Measurements from ENCODE around the gene ATP8B1. TPM values are rescaled to one million over a fixed set of nuclear protein-coding genes. Genes with fewer than 3 reads are reported as not detected.
"Not testable (repeated sequence)": the region's sequence is repeated elsewhere in the genome, so short reads cannot be mapped to it uniquely, and the experiment has no call there.

Gene ATP8B1
- total RNA-seq, 2 donors from 2014 or later, result 27.7 to 47.3 TPM

GRCh38 chr18:57747809-57748680, 55.1 kb downstream of the ATP8B1 start:
- intact Hi-C loops (cut with DNase I), result loop anchor here in 1 of 2 donors (10.0 kb wide), 1 partner anchor 103 kb away; no protein-coding TSS in a partner anchor

GRCh38 chr18:57744211-57744694, 58.9 kb downstream of the ATP8B1 start:
- intact Hi-C loops (cut with DNase I), result loop anchor here (2.0 to 10.0 kb wide), 2 partner anchors 39 to 99 kb away; no protein-coding TSS in a partner anchor
- DNase-seq (ENCODE audit: low spot score), result no peak

More at GRCh38 chr18:57747809-57748680, 55.1 kb downstream of the ATP8B1 start:
- no peak for DNase-seq (ENCODE audit: low spot score)

GRCh38 chr18:57743008-57743407, 60.1 kb downstream of the ATP8B1 start:
- intact Hi-C loops (cut with DNase I), result loop anchor here in 1 of 2 donors (2.0 to 10.0 kb wide), 2 partner anchors 44 to 98 kb away; no protein-coding TSS in a partner anchor
- DNase-seq (ENCODE audit: low spot score), result no peak

- no peak for DNase-seq (ENCODE audit: low spot score)
- intact Hi-C loops (cut with DNase I), result loop anchor here in 1 of 2 donors (10.0 kb wide), 1 partner anchor 96 kb away; no protein-coding TSS in a partner anchor
These were observed 61.8 kb downstream of the ATP8B1 start for GRCh38 chr18:57741273-57741672.

GRCh38 chr18:57738078-57738477, 65.0 kb downstream of the ATP8B1 start:
- intact Hi-C loops (cut with DNase I), result no loop called here
- DNase-seq (ENCODE audit: low spot score), result no peak

GRCh38 chr18:57737400-57738060, 65.6 kb downstream of the ATP8B1 start:
- peak; percentile 93 for DNase-seq (ENCODE audit: low spot score)
- intact Hi-C loops (cut with DNase I), result no loop called here

- intact Hi-C loops (cut with DNase I); DNase-seq (ENCODE audit: low spot score): not testable (repeated sequence)
These were observed 68.1 kb downstream of the ATP8B1 start for GRCh38 chr18:57735042-57735441.

- DNase-seq (ENCODE audit: low spot score), result no peak
- intact Hi-C loops (cut with DNase I), result no loop called here
These were observed 69.3 kb downstream of the ATP8B1 start for GRCh38 chr18:57733861-57734260.

GRCh38 chr18:57730146-57730545, 73.0 kb downstream of the ATP8B1 start:
- no peak for DNase-seq (ENCODE audit: low spot score)
- intact Hi-C loops (cut with DNase I), result no loop called here

GRCh38 chr18:57728941-57729511, 74.1 kb downstream of the ATP8B1 start:
- intact Hi-C loops (cut with DNase I), result no loop called here
- no peak for DNase-seq (ENCODE audit: low spot score)

GRCh38 chr18:57727952-57728807, 74.9 kb downstream of the ATP8B1 start:
- no peak for DNase-seq (ENCODE audit: low spot score)
- intact Hi-C loops (cut with DNase I), result no loop called here

- intact Hi-C loops (cut with DNase I); DNase-seq (ENCODE audit: low spot score): not testable (repeated sequence)
These were observed 83.7 kb downstream of the ATP8B1 start for GRCh38 chr18:57719211-57719935.

- intact Hi-C loops (cut with DNase I), result no loop called here
- DNase-seq (ENCODE audit: low spot score), result no peak
These were observed 86.6 kb downstream of the ATP8B1 start for GRCh38 chr18:57716549-57716948.

GRCh38 chr18:57715671-57716070, 87.4 kb downstream of the ATP8B1 start:
- intact Hi-C loops (cut with DNase I), result no loop called here
- no peak for DNase-seq (ENCODE audit: low spot score)

GRCh38 chr18:57715073-57715472, 88.0 kb downstream of the ATP8B1 start:
- no peak for DNase-seq (ENCODE audit: low spot score)
- intact Hi-C loops (cut with DNase I), result no loop called here

- no peak for DNase-seq (ENCODE audit: low spot score)
- intact Hi-C loops (cut with DNase I), result no loop called here
These were observed 92.9 kb downstream of the ATP8B1 start for GRCh38 chr18:57710226-57710625.

GRCh38 chr18:57709335-57709734, 93.8 kb downstream of the ATP8B1 start:
- DNase-seq (ENCODE audit: low spot score), result no peak

GRCh38 chr18:57708288-57708687, 94.8 kb downstream of the ATP8B1 start:
- intact Hi-C loops (cut with DNase I), result no loop called here
- DNase-seq (ENCODE audit: low spot score), result no peak

More at GRCh38 chr18:57709335-57709734, 93.8 kb downstream of the ATP8B1 start:
- intact Hi-C loops (cut with DNase I), result no loop called here
